Measurements from ENCODE around the gene STARD7.
"Not testable (repeated sequence)": the region's sequence is repeated elsewhere in the genome, so short reads cannot be mapped to it uniquely, and the experiment has no call there.

The STARD7 gene

GRCh38 chr2:96233436-96233835 is 24.8 kb upstream of the STARD7 start:
- DNase-seq = no peak

- no peak for DNase-seq
Measured at GRCh38 chr2:96231316-96231715, 22.7 kb upstream of the STARD7 start.

- DNase-seq = no peak
Measured at GRCh38 chr2:96225016-96225533, 16.4 kb upstream of the STARD7 start.

GRCh38 chr2:96221106-96221505 is 12.5 kb upstream of the STARD7 start:
- DNase-seq = not testable (repeated sequence)

- DNase-seq = not testable (repeated sequence)
Measured at GRCh38 chr2:96219959-96220358, 11.3 kb upstream of the STARD7 start.

- DNase-seq = no peak
Measured at GRCh38 chr2:96218508-96219131, 10.0 kb upstream of the STARD7 start.

GRCh38 chr2:96214554-96214953 is 5.9 kb upstream of the STARD7 start:
- no peak for DNase-seq

GRCh38 chr2:96213379-96213778 is 4.8 kb upstream of the STARD7 start:
- DNase-seq = no peak

- no peak for DNase-seq
Measured at GRCh38 chr2:96212339-96212738, 3.7 kb upstream of the STARD7 start.

GRCh38 chr2:96209729-96210085 is 1.1 kb upstream of the STARD7 start:
- DNase-seq = no peak

- DNase-seq = no peak
Measured at GRCh38 chr2:96209011-96209728, 543 bp upstream of the STARD7 start.

- no peak for DNase-seq
Measured at GRCh38 chr2:96207774-96208142, 869 bp downstream of the STARD7 start.

GRCh38 chr2:96207073-96207773 is 1.4 kb downstream of the STARD7 start:
- DNase-seq = no peak

GRCh38 chr2:96205888-96206287 is 2.7 kb downstream of the STARD7 start:
- DNase-seq = no peak

- DNase-seq = no peak
Measured at GRCh38 chr2:96204836-96205624, 3.6 kb downstream of the STARD7 start.

GRCh38 chr2:96203130-96204028 is 5.2 kb downstream of the STARD7 start:
- DNase-seq = no peak

GRCh38 chr2:96202152-96202854 is 6.3 kb downstream of the STARD7 start:
- DNase-seq = no peak

- no peak for DNase-seq
Measured at GRCh38 chr2:96201338-96201737, 7.3 kb downstream of the STARD7 start.

GRCh38 chr2:96198921-96199320 is 9.7 kb downstream of the STARD7 start:
- DNase-seq = no peak

- no peak for DNase-seq
Measured at GRCh38 chr2:96197546-96198255, 10.9 kb downstream of the STARD7 start.
